ENCODE data around the gene ATP6V0A1.
"Not testable (repeated sequence)": the region's sequence is repeated elsewhere in the genome, so short reads cannot be mapped to it uniquely, and the experiment has no call there.

The ATP6V0A1 gene

GRCh38 chr17:42477173-42477572, 18.5 kb downstream of the ATP6V0A1 start:
- H3K27me3 ChIP-seq (ENCODE audit: insufficient read depth, poor library complexity, severe bottlenecking), result no peaks in the 10 kb centered on the region
- no peak for DNase-seq (ENCODE audit: low read depth in 1 of 2, low spot score in 1 of 2)
- H3K27ac ChIP-seq (replicated peaks), result no peak overlapping the region
- no peak overlapping the region for H3K4me3 ChIP-seq (replicated peaks; ENCODE audit: insufficient read depth, low read length)
- no peak for TF ChIP-seq POLR2AphosphoS5 (IDR thresholded peaks at IDR 0.05; ENCODE audit: low read depth)
- TF ChIP-seq SPI1 (IDR thresholded peaks at IDR 0.05; ENCODE audit: borderline replicate concordance, low read depth), result no peak
- TF ChIP-seq REST (IDR thresholded peaks at IDR 0.05; ENCODE audit: insufficient replicate concordance, low read depth), result no peak
- no peak for TF ChIP-seq CTCF (IDR thresholded peaks at IDR 0.05; ENCODE audit: insufficient read depth, low read length)
- TF ChIP-seq GABPA (IDR thresholded peaks at IDR 0.05; ENCODE audit: low read depth), result no peak

- H3K27ac ChIP-seq (replicated peaks); DNase-seq (ENCODE audit: low read depth in 1 of 2, low spot score in 1 of 2): not testable (repeated sequence)
Observed at GRCh38 chr17:42477824-42478223, 19.1 kb downstream of the ATP6V0A1 start.

GRCh38 chr17:42484304-42484703, 25.6 kb downstream of the ATP6V0A1 start:
- H3K27ac ChIP-seq (replicated peaks), result no peak overlapping the region
- no peak for TF ChIP-seq POLR2AphosphoS5 (IDR thresholded peaks at IDR 0.05; ENCODE audit: low read depth)
- TF ChIP-seq GABPA (IDR thresholded peaks at IDR 0.05; ENCODE audit: low read depth), result no peak
- no peak for TF ChIP-seq REST (IDR thresholded peaks at IDR 0.05; ENCODE audit: insufficient replicate concordance, low read depth)
- no peak for TF ChIP-seq SPI1 (IDR thresholded peaks at IDR 0.05; ENCODE audit: borderline replicate concordance, low read depth)
- TF ChIP-seq CTCF (IDR thresholded peaks at IDR 0.05; ENCODE audit: insufficient read depth, low read length), result no peak
- DNase-seq (ENCODE audit: low read depth in 1 of 2, low spot score in 1 of 2), result no peak
- H3K27me3 ChIP-seq (ENCODE audit: insufficient read depth, poor library complexity, severe bottlenecking), result no peaks in the 10 kb centered on the region
- no peak overlapping the region for H3K4me3 ChIP-seq (replicated peaks; ENCODE audit: insufficient read depth, low read length)

More at GRCh38 chr17:42477824-42478223, 19.1 kb downstream of the ATP6V0A1 start:
- not testable (repeated sequence) for H3K4me3 ChIP-seq (replicated peaks; ENCODE audit: insufficient read depth, low read length); H3K27me3 ChIP-seq (ENCODE audit: insufficient read depth, poor library complexity, severe bottlenecking)

GRCh38 chr17:42485680-42486079, 27.0 kb downstream of the ATP6V0A1 start:
- Histone ChIP-seq H3K4me3 (replicated peaks; ENCODE audit: insufficient read depth, low read length) (no peak overlapping the region), H3K27ac (replicated peaks) (no peak overlapping the region), H3K27me3 (ENCODE audit: insufficient read depth, poor library complexity, severe bottlenecking) (no peaks in the 10 kb centered on the region)
- no peak for DNase-seq (ENCODE audit: low read depth in 1 of 2, low spot score in 1 of 2)
- no peak for TF ChIP-seq REST (IDR thresholded peaks at IDR 0.05; ENCODE audit: insufficient replicate concordance, low read depth)
- no peak for TF ChIP-seq POLR2AphosphoS5 (IDR thresholded peaks at IDR 0.05; ENCODE audit: low read depth)
- no peak for TF ChIP-seq SPI1 (IDR thresholded peaks at IDR 0.05; ENCODE audit: borderline replicate concordance, low read depth)
- TF ChIP-seq GABPA (IDR thresholded peaks at IDR 0.05; ENCODE audit: low read depth), result no peak
- no peak for TF ChIP-seq CTCF (IDR thresholded peaks at IDR 0.05; ENCODE audit: insufficient read depth, low read length)
